Measurements from ENCODE around the gene B3GNT2. TPM values are rescaled to one million over a fixed set of nuclear protein-coding genes. Genes with fewer than 3 reads are reported as not detected.
"Not testable (repeated sequence)": the region's sequence is repeated elsewhere in the genome, so short reads cannot be mapped to it uniquely, and the experiment has no call there.

Gene B3GNT2
- total and polyA plus RNA-seq, 9 of the 15 experiments (the other 6 are each of a cell fraction or from before 2014, with no cell fraction given): 6.0 to 38.9 (median 25.0) TPM

DNA sequence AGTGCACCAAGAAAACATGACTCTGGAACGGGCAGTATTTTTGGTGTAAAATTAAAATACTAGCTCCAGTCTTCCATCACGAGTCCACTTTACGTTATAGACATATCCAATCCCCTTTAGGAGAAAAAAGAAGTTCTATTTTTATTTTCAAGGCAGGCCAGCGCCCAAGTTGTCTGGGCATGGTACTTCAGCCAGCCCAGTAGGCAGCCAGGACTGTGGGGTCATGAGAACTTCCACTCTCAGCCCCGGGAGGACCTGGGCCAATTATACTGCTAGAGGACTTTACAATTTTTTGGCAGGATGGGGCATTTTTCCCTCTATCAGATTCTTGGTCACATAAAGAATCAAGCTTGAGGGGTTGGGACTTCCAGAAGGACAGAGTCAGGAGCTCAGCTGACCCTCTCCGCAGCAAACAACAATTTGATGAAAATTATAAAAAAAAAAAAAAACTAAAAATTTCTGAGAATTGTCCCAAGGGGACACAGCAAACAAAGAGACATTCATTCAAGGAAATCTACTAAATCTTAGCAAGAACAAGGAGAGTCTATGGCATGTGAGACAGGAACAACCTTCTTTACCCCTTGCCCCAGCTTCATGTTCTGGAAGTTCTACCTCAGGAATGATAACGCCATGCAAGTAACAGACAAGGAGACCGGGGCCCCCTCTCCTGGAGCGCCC is 37.3 kb upstream of the B3GNT2 start:
- no peak overlapping the region for H3K27ac ChIP-seq (ENCODE audit: extremely low read depth, low read depth, low read length)
- H3K4me3 ChIP-seq: no peak overlapping the region
- H3K9me1 ChIP-seq (ENCODE audit: control insufficient read depth, insufficient read depth, low read length): no peaks in the 10 kb centered on the region
- intact Hi-C loops (cut with micrococcal nuclease) (no loop called here), in situ Hi-C loops (cut with MboI) (no loop called here)
- TF ChIP-seq GMEB1 (CRISPR knock-in tag; IDR thresholded peaks at IDR 0.05) (no peak), ARHGAP35 (IDR thresholded peaks at IDR 0.05; ENCODE audit: partially characterized antibody) (no peak), ZC3H8 (IDR thresholded peaks at IDR 0.05) (no peak), ZNF124 (CRISPR knock-in tag; IDR thresholded peaks at IDR 0.05) (no peak)
- TF ChIP-seq, protein P1, sequence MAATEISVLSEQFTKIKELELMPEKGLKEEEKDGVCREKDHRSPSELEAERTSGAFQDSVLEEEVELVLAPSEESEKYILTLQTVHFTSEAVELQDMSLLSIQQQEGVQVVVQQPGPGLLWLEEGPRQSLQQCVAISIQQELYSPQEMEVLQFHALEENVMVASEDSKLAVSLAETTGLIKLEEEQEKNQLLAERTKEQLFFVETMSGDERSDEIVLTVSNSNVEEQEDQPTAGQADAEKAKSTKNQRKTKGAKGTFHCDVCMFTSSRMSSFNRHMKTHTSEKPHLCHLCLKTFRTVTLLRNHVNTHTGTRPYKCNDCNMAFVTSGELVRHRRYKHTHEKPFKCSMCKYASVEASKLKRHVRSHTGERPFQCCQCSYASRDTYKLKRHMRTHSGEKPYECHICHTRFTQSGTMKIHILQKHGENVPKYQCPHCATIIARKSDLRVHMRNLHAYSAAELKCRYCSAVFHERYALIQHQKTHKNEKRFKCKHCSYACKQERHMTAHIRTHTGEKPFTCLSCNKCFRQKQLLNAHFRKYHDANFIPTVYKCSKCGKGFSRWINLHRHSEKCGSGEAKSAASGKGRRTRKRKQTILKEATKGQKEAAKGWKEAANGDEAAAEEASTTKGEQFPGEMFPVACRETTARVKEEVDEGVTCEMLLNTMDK (IDR thresholded peaks at IDR 0.05; ENCODE audit: borderline replicate concordance, insufficient read depth, low read depth, low read length, poor library complexity, severe bottlenecking): no peak
- TF ChIP-seq, protein P2, sequence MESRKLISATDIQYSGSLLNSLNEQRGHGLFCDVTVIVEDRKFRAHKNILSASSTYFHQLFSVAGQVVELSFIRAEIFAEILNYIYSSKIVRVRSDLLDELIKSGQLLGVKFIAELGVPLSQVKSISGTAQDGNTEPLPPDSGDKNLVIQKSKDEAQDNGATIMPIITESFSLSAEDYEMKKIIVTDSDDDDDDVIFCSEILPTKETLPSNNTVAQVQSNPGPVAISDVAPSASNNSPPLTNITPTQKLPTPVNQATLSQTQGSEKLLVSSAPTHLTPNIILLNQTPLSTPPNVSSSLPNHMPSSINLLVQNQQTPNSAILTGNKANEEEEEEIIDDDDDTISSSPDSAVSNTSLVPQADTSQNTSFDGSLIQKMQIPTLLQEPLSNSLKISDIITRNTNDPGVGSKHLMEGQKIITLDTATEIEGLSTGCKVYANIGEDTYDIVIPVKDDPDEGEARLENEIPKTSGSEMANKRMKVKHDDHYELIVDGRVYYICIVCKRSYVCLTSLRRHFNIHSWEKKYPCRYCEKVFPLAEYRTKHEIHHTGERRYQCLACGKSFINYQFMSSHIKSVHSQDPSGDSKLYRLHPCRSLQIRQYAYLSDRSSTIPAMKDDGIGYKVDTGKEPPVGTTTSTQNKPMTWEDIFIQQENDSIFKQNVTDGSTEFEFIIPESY (CRISPR knock-in tag; IDR thresholded peaks at IDR 0.05): no peak
- H3K36me3 ChIP-seq (ENCODE audit: control insufficient read depth, insufficient read depth, low read length): no peaks in the 10 kb centered on the region
- H3K9me3 ChIP-seq (replicated peaks; ENCODE audit: control insufficient read depth, insufficient read depth, low read depth, low read length): no peaks in the 10 kb centered on the region
- FAIRE-seq: no peak
- ATAC-seq: no peak
- WGBS (ENCODE audit: insufficient coverage, low coverage, missing lambda C conversion rate): 31% methylated on average over 9 of the region's 9 CpGs
- no peak for DNase-seq (ENCODE audit: extremely low read depth in 1 of 4, low spot score in 3 of 4)
- H2AFZ ChIP-seq (ENCODE audit: low read depth, low read length): 0 out of 2 replicates have a peak overlapping the region, but pooled peaks have one; percentile 26
- peaks cover 0 to 7% of the 10 kb centered on the region in 2 experiments; a peak in 4 of 5 replicates for H3K4me1 ChIP-seq (replicated peaks in 1 of 2; ENCODE audit: control insufficient read depth in 2 of 2, insufficient read depth in 2 of 2, low read length in 2 of 2)
- POLR2A ChIA-PET: interaction anchor here (0.9 kb wide), 2 partner anchors 18 to 24 kb away, joined by 3 to 4 read pairs; no protein-coding TSS in a partner anchor
- no TSS peak for BruUV-seq (replicated peaks)
- no peaks in the 10 kb centered on the region for H4K20me1 ChIP-seq (replicated peaks; ENCODE audit: control insufficient read depth, insufficient read depth, low read length)
- no peaks in the 10 kb centered on the region for H3K27me3 ChIP-seq (ENCODE audit: control insufficient read depth in 2 of 2, insufficient read depth in 2 of 2, low read length in 2 of 2)
- no peaks in the 10 kb centered on the region for H3K79me2 ChIP-seq (ENCODE audit: control insufficient read depth, insufficient read depth, low read length)
- H3K9ac ChIP-seq (ENCODE audit: insufficient read depth in 1 of 2, low read depth in 2 of 2, low read length in 2 of 2): no peak overlapping the region
- no peak overlapping the region for H3K4me2 ChIP-seq (ENCODE audit: insufficient read depth, low read length)
- CTCF ChIA-PET (ENCODE audit: low intra/inter-chr PET ratio): no interaction called here

DNA sequence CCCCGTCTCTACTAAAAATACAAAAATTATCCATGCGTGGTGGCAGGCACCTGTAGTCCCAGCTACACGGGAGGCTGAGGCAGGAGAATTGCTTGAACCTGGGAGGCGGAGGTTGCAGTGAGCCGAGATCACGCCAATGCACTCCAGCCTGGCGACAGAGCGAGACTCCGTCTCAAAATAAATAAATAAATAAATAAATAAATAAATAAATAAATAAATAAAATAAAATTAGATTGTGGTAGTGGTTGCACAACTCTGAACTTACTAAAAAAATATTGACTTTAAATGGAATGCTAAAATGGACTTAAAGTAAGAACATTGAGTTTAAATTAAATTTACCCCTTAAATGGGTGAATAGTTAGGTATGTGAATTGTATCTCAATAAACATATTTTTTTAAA is 35.2 kb upstream of the B3GNT2 start:
- H3K9me3 ChIP-seq (replicated peaks; ENCODE audit: control insufficient read depth, insufficient read depth, low read depth, low read length); H3K9me1 ChIP-seq (ENCODE audit: control insufficient read depth, insufficient read depth, low read length); in situ Hi-C loops (cut with MboI); H2AFZ ChIP-seq (ENCODE audit: low read depth, low read length); H3K27ac ChIP-seq (ENCODE audit: extremely low read depth, low read depth, low read length); H3K4me3 ChIP-seq; H4K20me1 ChIP-seq (replicated peaks; ENCODE audit: control insufficient read depth, insufficient read depth, low read length); FAIRE-seq; H3K4me2 ChIP-seq (ENCODE audit: insufficient read depth, low read length); intact Hi-C loops (cut with micrococcal nuclease); POLR2A ChIA-PET; CTCF ChIA-PET (ENCODE audit: low intra/inter-chr PET ratio); DNase-seq (ENCODE audit: extremely low read depth in 1 of 4, low spot score in 3 of 4); H3K36me3 ChIP-seq (ENCODE audit: control insufficient read depth, insufficient read depth, low read length); BruUV-seq (replicated peaks); H3K9ac ChIP-seq (ENCODE audit: insufficient read depth in 1 of 2, low read depth in 2 of 2, low read length in 2 of 2); ATAC-seq; H3K27me3 ChIP-seq (ENCODE audit: control insufficient read depth in 2 of 2, insufficient read depth in 2 of 2, low read length in 2 of 2); H3K79me2 ChIP-seq (ENCODE audit: control insufficient read depth, insufficient read depth, low read length): not testable (repeated sequence)
- H3K4me1 ChIP-seq (replicated peaks in 1 of 2; ENCODE audit: control insufficient read depth in 2 of 2, insufficient read depth in 2 of 2, low read length in 2 of 2): peaks cover 0 to 14% of the 10 kb centered on the region in 2 experiments; a peak in 4 of 5 replicates
- 91% methylated on average over 8 of the region's 9 CpGs for WGBS (ENCODE audit: insufficient coverage, low coverage, missing lambda C conversion rate)

Measured in K562 (cell line).